GM04503 (cell line): ENCODE data around the gene RPRD2.
A peak's percentile ranks its signal among the peaks of the same experiment; 100 is the strongest.
"Not testable (repeated sequence)": the region's sequence is repeated elsewhere in the genome, so short reads cannot be mapped to it uniquely, and the experiment has no call there.

Experiments used
- DNase-seq: peaks from one replicate; pipeline ENCODE4 v3.0.0-alpha.2; 2012; ENCODE audit warnings: low read depth

The RPRD2 gene

GRCh38 chr1:150389650-150390049 is 25.7 kb downstream of the RPRD2 start:
- DNase-seq: no peak

GRCh38 chr1:150392627-150393026 is 28.7 kb downstream of the RPRD2 start:
- DNase-seq: no peak

- DNase-seq: not testable (repeated sequence)
Measured at GRCh38 chr1:150395115-150395514, 31.2 kb downstream of the RPRD2 start.

GRCh38 chr1:150397392-150398032 is 33.6 kb downstream of the RPRD2 start:
- no peak for DNase-seq

GRCh38 chr1:150404465-150404864 is 40.5 kb downstream of the RPRD2 start:
- no peak for DNase-seq

- DNase-seq: no peak
Measured at GRCh38 chr1:150405660-150406059, 41.7 kb downstream of the RPRD2 start.

- no peak for DNase-seq
Measured at GRCh38 chr1:150406483-150406882, 42.5 kb downstream of the RPRD2 start.

GRCh38 chr1:150407330-150407729 is 43.4 kb downstream of the RPRD2 start:
- no peak for DNase-seq

GRCh38 chr1:150408800-150409199 is 44.9 kb downstream of the RPRD2 start:
- no peak for DNase-seq

GRCh38 chr1:150409504-150410362 is 45.8 kb downstream of the RPRD2 start:
- no peak for DNase-seq

GRCh38 chr1:150410582-150411101 is 46.7 kb downstream of the RPRD2 start:
- DNase-seq: no peak

GRCh38 chr1:150414592-150414991 is 50.6 kb downstream of the RPRD2 start:
- DNase-seq: no peak

- no peak for DNase-seq
Measured at GRCh38 chr1:150415800-150416199, 51.9 kb downstream of the RPRD2 start.

GRCh38 chr1:150420560-150421265 is 56.8 kb downstream of the RPRD2 start:
- DNase-seq: peak; percentile 9

- no peak for DNase-seq
Measured at GRCh38 chr1:150422541-150422940, 58.6 kb downstream of the RPRD2 start.

GRCh38 chr1:150429805-150430204 is 65.9 kb downstream of the RPRD2 start:
- DNase-seq: no peak

- no peak for DNase-seq
Measured at GRCh38 chr1:150441121-150441520, 77.2 kb downstream of the RPRD2 start.

- DNase-seq: no peak
Measured at GRCh38 chr1:150444232-150444631, 80.3 kb downstream of the RPRD2 start.

- no peak for DNase-seq
Measured at GRCh38 chr1:150456146-150456647, 92.2 kb downstream of the RPRD2 start.

- DNase-seq: no peak
Measured at GRCh38 chr1:150464422-150464826, 100.5 kb downstream of the RPRD2 start.

- DNase-seq: no peak
Measured at GRCh38 chr1:150466964-150467363, 103.0 kb downstream of the RPRD2 start.

GRCh38 chr1:150469291-150469690 is 105.3 kb downstream of the RPRD2 start:
- no peak for DNase-seq
